ENCODE data around the gene KERA. TPM values are rescaled to one million over a fixed set of nuclear protein-coding genes. Genes with fewer than 3 reads are reported as not detected.

Gene KERA
- total and polyA plus RNA-seq, 9 donors, result 0.10 to 0.13 (median 0.10) TPM; not detected in 5

DNA sequence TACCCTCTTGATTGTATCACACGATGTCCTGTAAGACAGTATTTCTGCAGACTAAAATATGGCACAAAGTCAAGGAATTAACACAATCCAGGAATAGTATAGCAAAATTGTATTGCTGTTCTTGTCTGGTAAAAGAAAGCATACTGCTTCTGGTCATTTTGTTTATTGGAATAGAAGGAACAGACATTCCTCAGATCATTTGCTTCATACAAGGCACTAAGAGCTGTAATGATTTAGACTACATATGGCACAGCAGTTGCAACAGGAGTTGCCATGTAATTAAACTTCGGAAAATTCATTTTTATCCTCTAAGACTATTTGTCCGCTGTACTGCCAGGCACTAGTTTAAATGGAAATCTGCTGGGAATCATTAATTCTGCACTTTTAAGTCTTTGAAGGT is 7.6 kb upstream of the KERA start:
- H3K27me3 ChIP-seq, result no peaks in the 10 kb centered on the region
- H3K4me3 ChIP-seq, result no peak overlapping the region
- H3K27ac ChIP-seq, result no peak overlapping the region
- no peaks in the 10 kb centered on the region for H3K4me1 ChIP-seq (ENCODE audit: insufficient read depth)
- 94 to 96% (median 95%) methylated on average over 3 of the region's 3 CpGs for WGBS, 3 donors
- H3K9me3 ChIP-seq, result no peaks in the 10 kb centered on the region
- no peak for TF ChIP-seq EP300 (IDR thresholded peaks at IDR 0.05)
- TF ChIP-seq, protein P1, sequence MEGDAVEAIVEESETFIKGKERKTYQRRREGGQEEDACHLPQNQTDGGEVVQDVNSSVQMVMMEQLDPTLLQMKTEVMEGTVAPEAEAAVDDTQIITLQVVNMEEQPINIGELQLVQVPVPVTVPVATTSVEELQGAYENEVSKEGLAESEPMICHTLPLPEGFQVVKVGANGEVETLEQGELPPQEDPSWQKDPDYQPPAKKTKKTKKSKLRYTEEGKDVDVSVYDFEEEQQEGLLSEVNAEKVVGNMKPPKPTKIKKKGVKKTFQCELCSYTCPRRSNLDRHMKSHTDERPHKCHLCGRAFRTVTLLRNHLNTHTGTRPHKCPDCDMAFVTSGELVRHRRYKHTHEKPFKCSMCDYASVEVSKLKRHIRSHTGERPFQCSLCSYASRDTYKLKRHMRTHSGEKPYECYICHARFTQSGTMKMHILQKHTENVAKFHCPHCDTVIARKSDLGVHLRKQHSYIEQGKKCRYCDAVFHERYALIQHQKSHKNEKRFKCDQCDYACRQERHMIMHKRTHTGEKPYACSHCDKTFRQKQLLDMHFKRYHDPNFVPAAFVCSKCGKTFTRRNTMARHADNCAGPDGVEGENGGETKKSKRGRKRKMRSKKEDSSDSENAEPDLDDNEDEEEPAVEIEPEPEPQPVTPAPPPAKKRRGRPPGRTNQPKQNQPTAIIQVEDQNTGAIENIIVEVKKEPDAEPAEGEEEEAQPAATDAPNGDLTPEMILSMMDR (IDR thresholded peaks at IDR 0.05), result no peak
- no peak for TF ChIP-seq POLR2A (IDR thresholded peaks at IDR 0.05)
- no peak for DNase-seq
- H3K36me3 ChIP-seq, result no peaks in the 10 kb centered on the region
- intact Hi-C loops (cut with DNase I), result no loop called here

DNA sequence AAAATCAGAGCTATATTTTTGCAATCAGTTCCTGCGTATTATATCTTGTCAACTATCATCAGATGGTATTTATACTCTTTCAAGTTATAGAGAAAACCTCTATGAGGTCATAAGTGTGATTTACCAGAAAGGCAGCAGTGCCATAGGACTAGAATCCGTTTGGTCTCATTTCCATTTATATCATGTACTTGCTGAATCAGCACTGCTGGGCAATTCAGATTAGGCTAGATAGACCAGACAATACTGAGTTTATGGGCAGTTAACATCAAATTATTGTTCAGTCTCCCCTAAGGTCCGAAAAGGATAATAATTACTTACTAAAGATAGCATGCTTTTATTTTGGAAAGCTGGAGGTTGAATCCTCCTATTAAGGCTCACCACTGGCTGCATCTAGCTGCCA is 6.8 kb upstream of the KERA start:
- no peaks in the 10 kb centered on the region for H3K9me3 ChIP-seq
- intact Hi-C loops (cut with DNase I), result no loop called here
- H3K27me3 ChIP-seq, result no peaks in the 10 kb centered on the region
- no peak overlapping the region for H3K27ac ChIP-seq
- no peak overlapping the region for H3K4me3 ChIP-seq
- no peaks in the 10 kb centered on the region for H3K4me1 ChIP-seq (ENCODE audit: insufficient read depth)
- TF ChIP-seq EP300 (IDR thresholded peaks at IDR 0.05) (no peak), POLR2A (IDR thresholded peaks at IDR 0.05) (no peak)
- TF ChIP-seq, protein P1 (IDR thresholded peaks at IDR 0.05), result no peak
- H3K36me3 ChIP-seq, result no peaks in the 10 kb centered on the region
- DNase-seq, result no peak
- WGBS, 3 donors, result 93 to 95% (median 93%) methylated on average over 3 of the region's 3 CpGs

DNA sequence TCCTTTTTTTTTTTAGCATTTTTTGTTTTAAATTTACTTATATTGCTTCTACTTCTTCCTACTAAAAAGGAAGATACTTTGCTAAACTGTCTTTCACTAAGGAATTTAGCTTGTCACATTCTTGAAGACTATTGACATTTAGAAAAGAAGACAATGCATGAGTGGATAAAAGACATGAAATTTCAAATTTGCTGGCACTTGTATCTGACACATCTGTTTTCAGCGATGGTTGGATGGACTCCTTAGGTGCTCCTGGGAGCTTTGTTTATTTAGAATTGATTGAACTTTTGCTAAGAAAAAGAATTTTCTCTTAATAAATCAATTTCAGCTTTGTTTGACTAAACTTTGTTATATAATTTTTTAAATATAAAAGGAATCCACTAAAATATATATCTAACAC is 3.3 kb upstream of the KERA start:
- Histone ChIP-seq H3K9me3 (no peaks in the 10 kb centered on the region), H3K4me1 (ENCODE audit: insufficient read depth) (no peaks in the 10 kb centered on the region), H3K36me3 (no peaks in the 10 kb centered on the region), H3K27ac (no peak overlapping the region), H3K27me3 (no peaks in the 10 kb centered on the region), H3K4me3 (no peak overlapping the region)
- intact Hi-C loops (cut with DNase I), result no loop called here
- TF ChIP-seq, protein P1 (IDR thresholded peaks at IDR 0.05), result no peak
- TF ChIP-seq EP300 (IDR thresholded peaks at IDR 0.05) (no peak), POLR2A (IDR thresholded peaks at IDR 0.05) (no peak)
- no peak for DNase-seq
- WGBS, 3 donors, result 91 to 97% (median 97%) methylated on average over 1 of the region's 1 CpG

DNA sequence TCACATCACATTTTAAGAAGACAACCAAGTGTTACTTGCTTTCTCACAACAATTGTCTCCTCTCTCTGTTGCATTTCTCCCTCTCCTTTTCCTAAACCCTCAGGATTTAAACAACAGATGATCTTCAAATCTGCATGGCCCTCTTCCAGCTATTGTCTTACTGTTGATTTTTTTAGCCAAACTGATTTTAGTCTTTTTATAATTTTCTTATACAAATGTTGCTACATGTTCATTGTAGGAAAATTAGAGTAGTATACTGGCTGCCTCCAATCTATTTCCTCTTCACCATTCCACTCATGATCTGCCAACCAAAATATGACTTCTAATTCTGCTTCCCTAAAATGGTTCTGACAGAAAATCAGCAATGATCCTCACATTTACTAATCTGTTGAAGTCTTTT is 1.4 kb upstream of the KERA start:
- intact Hi-C loops (cut with DNase I), result no loop called here
- TF ChIP-seq EP300 (IDR thresholded peaks at IDR 0.05) (no peak), POLR2A (IDR thresholded peaks at IDR 0.05) (no peak)
- TF ChIP-seq, protein P1 (IDR thresholded peaks at IDR 0.05), result no peak
- no peaks in the 10 kb centered on the region for H3K9me3 ChIP-seq

DNA sequence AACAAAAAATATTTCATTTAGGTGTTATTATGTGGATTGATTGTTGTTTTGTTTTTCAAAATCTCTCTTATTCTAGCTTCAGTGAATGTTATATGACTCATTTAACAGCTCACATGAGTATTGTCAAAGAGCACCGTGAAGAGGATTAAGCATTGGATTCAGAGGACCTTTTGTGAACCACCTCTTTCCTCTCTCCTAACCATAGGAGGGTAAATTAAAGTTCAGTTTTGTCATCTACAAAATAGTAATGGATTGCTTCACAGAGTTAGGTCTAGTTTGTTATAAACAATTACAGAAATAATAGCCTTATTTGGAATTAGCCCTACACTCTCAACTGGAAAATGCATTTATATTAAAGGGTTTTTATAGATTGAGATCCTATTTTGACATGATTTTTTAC is 962 bp upstream of the KERA start:
- no peak overlapping the region for H3K4me3 ChIP-seq
- H3K27me3 ChIP-seq, result no peaks in the 10 kb centered on the region
- no peak overlapping the region for H3K27ac ChIP-seq
- no peak for DNase-seq
- H3K36me3 ChIP-seq, result no peaks in the 10 kb centered on the region
- peaks cover 3% of the 10 kb centered on the region for H3K4me1 ChIP-seq (ENCODE audit: insufficient read depth)
- TF ChIP-seq, protein P1 (IDR thresholded peaks at IDR 0.05), result no peak
- TF ChIP-seq EP300 (IDR thresholded peaks at IDR 0.05), result no peak
- no peak for TF ChIP-seq POLR2A (IDR thresholded peaks at IDR 0.05)
- H3K9me3 ChIP-seq, result no peaks in the 10 kb centered on the region
- intact Hi-C loops (cut with DNase I), result no loop called here
- 58 to 77% (median 69%) methylated on average over 1 of the region's 1 CpG for WGBS, 3 donors

More for the DNA sequence above, 1.4 kb upstream of the KERA start:
- Histone ChIP-seq H3K27me3 (no peaks in the 10 kb centered on the region), H3K4me1 (ENCODE audit: insufficient read depth) (peaks cover 3% of the 10 kb centered on the region), H3K4me3 (no peak overlapping the region), H3K36me3 (no peaks in the 10 kb centered on the region), H3K27ac (no peak overlapping the region)
- no peak for DNase-seq
